Activated CD4-positive, alpha-beta memory T cell treated with anti-CD3 and anti-CD28 coated beads for 36 hours (primary cell): ENCODE data around the gene ANKS3. TPM values are rescaled to one million over a fixed set of nuclear protein-coding genes. Genes with fewer than 3 reads are reported as not detected.
"Not testable (repeated sequence)": the region's sequence is repeated elsewhere in the genome, so short reads cannot be mapped to it uniquely, and the experiment has no call there.

Experiments
- CTCF ChIA-PET: fragments of 350-600 bp; sonication (Branson Sonifier 250); formaldehyde crosslinking; loops from one replicate; lab custom pipeline; 2021; ENCODE audit warnings: antibody characterized with exemption, inconsistent platforms; lab: Charles Lee
- POLR2A ChIA-PET: fragments of 350-600 bp; sonication (Branson Sonifier 250); formaldehyde crosslinking; loops from one replicate; lab custom pipeline; 2021; ENCODE audit warnings: antibody characterized with exemption; lab: Charles Lee
- DNase-seq: peaks from one replicate; pipeline ENCODE4 v3.0.0-alpha.2; 2020
- H3K27ac Mint-ChIP-seq: one replicate; pipeline ENCODE4 v1.8.0; 2021; ENCODE audit warnings: mixed read lengths
- H3K27me3 Mint-ChIP-seq: one replicate; pipeline ENCODE4 v1.8.0; 2021; ENCODE audit warnings: mixed read lengths
- H3K36me3 Mint-ChIP-seq: one replicate; pipeline ENCODE4 v1.8.0; 2021; ENCODE audit warnings: mixed read lengths
- H3K4me1 Mint-ChIP-seq: one replicate; pipeline ENCODE4 v1.8.0; 2021; ENCODE audit warnings: low read depth, mixed read lengths
- H3K4me3 Mint-ChIP-seq: one replicate; pipeline ENCODE4 v1.8.0; 2021; ENCODE audit warnings: mild to moderate bottlenecking, mixed read lengths
- H3K9me3 Mint-ChIP-seq: one replicate; pipeline ENCODE4 v1.8.0; 2021; ENCODE audit warnings: mixed read lengths
- intact Hi-C: fragments of 100-400 bp; cut with micrococcal nuclease; formaldehyde crosslinking; loops from one replicate; pipeline ENCODE4 v1.15.1; 2023
- total RNA-seq, 2 experiments: library from RNA; stranded (reverse); gene quantifications; one replicate each; pipeline ENCODE4 v1.2.3, GENCODE V29; 2021

The ANKS3 gene
- total RNA-seq, 2 experiments from 2014 or later: 11.7 to 13.3 TPM

- Mint-ChIP-seq H3K27ac (no peak overlapping the region), H3K27me3 (no peaks in the 10 kb centered on the region), H3K36me3 (peaks cover 19% of the 10 kb centered on the region), H3K9me3 (no peaks in the 10 kb centered on the region), H3K4me1 (peaks cover 18% of the 10 kb centered on the region), H3K4me3 (no peak overlapping the region)
- intact Hi-C loops: no loop called here
- ChIA-PET POLR2A (no interaction called here), CTCF (no interaction called here)
- DNase-seq: no peak
These were observed 79.0 kb downstream of the ANKS3 start for GRCh38 chr16:4654964-4655590.

DNA sequence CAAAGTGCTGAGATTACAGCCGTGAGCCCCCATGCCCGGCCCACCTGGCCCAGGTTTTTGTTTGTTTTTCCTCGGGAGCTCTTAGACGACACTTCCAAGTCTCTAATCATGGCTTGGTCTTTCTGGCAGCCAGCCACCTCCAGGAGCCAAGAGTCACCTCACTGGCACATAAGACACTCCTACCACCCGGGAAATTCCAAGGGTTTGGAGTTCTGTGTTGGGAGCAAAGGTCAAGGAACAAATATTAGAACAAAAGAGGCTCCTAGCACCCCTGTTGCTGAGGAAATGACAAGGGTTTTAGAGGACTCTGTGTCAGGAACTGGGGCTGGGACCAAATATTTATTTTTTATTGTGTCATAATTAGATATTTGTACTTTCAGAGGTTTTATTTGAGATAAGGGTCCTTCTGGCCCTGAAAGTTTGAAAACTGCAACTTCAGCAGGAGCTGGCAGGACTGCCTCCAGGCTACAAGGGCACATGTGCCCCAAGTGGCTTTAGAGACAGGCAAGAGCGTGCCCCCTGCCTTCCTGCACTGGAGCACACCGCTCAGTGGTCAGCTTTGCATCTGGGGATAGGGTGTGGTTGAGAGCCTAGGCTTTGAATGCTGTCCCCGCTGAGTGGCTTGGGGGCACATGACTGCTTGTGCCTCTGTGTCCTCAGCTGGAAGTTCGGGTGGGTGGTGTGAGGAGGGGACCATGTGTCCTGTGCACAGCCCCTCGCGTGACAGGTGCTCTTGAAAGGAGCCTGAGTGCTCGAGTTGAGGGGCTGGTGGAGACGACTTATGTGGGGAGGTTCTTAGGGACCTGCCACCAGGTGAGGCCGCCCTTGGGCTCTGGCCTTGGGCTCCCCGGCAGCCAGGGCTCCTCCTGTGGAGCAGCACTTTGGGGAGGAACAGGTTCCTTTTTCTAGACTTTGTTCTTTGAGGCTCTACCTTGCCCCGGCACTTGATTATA lies 79.8 kb downstream of the ANKS3 start:
- no peak for DNase-seq
- Mint-ChIP-seq H3K27me3 (no peaks in the 10 kb centered on the region), H3K36me3 (peaks cover 19% of the 10 kb centered on the region), H3K9me3 (no peaks in the 10 kb centered on the region), H3K4me1 (peaks cover 15% of the 10 kb centered on the region), H3K27ac (no peak overlapping the region), H3K4me3 (no peak overlapping the region)
- intact Hi-C loops: no loop called here
- CTCF ChIA-PET: no interaction called here
- POLR2A ChIA-PET: no interaction called here

DNA sequence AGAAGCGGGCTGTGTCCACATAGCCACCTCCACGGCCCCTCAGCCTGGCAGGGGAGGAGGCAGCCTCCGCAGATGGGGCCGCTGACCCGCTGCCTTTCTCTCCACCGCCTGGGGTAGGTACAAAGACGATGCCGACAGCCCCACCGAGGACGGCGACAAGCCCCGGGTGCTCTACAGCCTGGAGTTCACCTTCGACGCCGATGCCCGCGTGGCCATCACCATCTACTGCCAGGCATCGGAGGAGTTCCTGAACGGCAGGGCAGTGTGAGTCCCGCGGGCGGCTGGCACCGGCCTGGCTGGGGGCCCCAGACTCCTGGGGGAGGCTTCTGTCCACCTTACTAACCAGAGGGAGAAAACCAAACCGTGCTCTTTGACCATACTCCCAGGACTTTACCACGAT lies 81.5 kb downstream of the ANKS3 start:
- no peak for DNase-seq
- Mint-ChIP-seq H3K27me3 (no peaks in the 10 kb centered on the region), H3K4me3 (no peak overlapping the region), H3K27ac (no peak overlapping the region), H3K4me1 (peaks cover 15% of the 10 kb centered on the region), H3K36me3 (peaks cover 20% of the 10 kb centered on the region), H3K9me3 (no peaks in the 10 kb centered on the region)
- POLR2A ChIA-PET: no interaction called here
- CTCF ChIA-PET: no interaction called here
- intact Hi-C loops: no loop called here

GRCh38 chr16:4651827-4652226 lies 82.2 kb downstream of the ANKS3 start:
- Mint-ChIP-seq H3K36me3 (peaks cover 20% of the 10 kb centered on the region), H3K27me3 (no peaks in the 10 kb centered on the region), H3K4me3 (no peak overlapping the region), H3K9me3 (no peaks in the 10 kb centered on the region), H3K27ac (no peak overlapping the region), H3K4me1 (peaks cover 20% of the 10 kb centered on the region)
- DNase-seq: no peak
- intact Hi-C loops: no loop called here
- ChIA-PET CTCF (interaction anchor here (2.2 kb wide), 1 partner anchor 26 kb away, joined by 32 read pairs; the partner anchor contains the start of gene MGRN1), POLR2A (no interaction called here)

- H3K27ac Mint-ChIP-seq, intact Hi-C loops, H3K27me3 Mint-ChIP-seq, H3K4me3 Mint-ChIP-seq, H3K9me3 Mint-ChIP-seq: not testable (repeated sequence)
- DNase-seq: peak; percentile 86
- H3K36me3 Mint-ChIP-seq: peaks cover 17% of the 10 kb centered on the region
- peaks cover 26% of the 10 kb centered on the region for H3K4me1 Mint-ChIP-seq
- POLR2A ChIA-PET: interaction anchor here (0.6 to 0.9 kb wide), 2 partner anchors 8 to 13 kb away, joined by 3 read pairs; no protein-coding TSS in a partner anchor
- CTCF ChIA-PET: interaction anchor here (0.7 to 2.2 kb wide), 23 partner anchors 9 to 238 kb away, joined by 3 to 32 read pairs (median 4); partner anchors contain the start of genes ANKS3, CORO7, DNAAF8 and MGRN1
These were observed 83.5 kb downstream of the ANKS3 start for GRCh38 chr16:4650443-4651074.

DNA sequence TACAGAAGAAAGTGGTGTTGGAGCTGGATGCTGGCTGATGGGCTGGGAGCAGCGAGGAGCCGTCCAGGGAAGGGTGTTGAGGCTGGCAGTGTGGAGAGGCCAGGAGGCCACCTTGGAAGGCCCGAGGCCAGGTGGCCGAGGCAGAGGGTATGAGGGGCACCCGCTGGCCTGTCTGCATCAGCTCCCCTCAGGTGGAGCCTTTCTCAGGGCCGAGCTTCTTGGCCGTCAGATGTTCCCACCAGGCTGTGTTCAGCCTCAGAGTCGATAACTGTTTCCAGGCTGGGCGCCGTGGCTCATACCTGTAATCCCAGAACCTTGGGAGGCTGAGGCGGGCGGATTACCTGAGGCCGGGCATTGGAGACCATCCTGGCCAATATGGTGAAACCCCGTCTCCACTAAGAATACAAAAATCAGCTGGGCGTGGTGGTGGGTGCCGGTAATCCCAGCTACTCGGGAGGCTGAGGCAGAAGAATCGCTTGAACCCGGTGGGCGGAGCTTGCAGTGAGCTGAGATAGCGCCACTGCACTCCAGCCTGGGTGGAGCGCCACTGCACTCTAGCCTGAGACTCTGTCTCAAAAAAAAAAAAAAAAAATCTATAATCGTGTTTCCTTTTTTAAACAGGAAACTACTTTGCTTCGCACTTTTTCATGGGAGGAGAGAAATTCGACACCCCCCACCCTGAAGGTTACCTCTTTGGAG lies 84.2 kb downstream of the ANKS3 start:
- ChIA-PET POLR2A (interaction anchor here (0.6 to 0.9 kb wide), 3 partner anchors 9 to 433 kb away, joined by 3 read pairs; no protein-coding TSS in a partner anchor), CTCF (interaction anchor here (0.6 to 2.2 kb wide), 24 partner anchors 9 to 239 kb away, joined by 3 to 32 read pairs (median 4); partner anchors contain the start of genes ANKS3, CORO7, DNAAF8 and MGRN1)
- peaks cover 17% of the 10 kb centered on the region for H3K36me3 Mint-ChIP-seq
- no peak overlapping the region for H3K4me3 Mint-ChIP-seq
- H3K27ac Mint-ChIP-seq: no peak overlapping the region
- peaks cover 30% of the 10 kb centered on the region for H3K4me1 Mint-ChIP-seq
- H3K27me3 Mint-ChIP-seq: no peaks in the 10 kb centered on the region
- DNase-seq: no peak
- no peaks in the 10 kb centered on the region for H3K9me3 Mint-ChIP-seq
- intact Hi-C loops: no loop called here

DNA sequence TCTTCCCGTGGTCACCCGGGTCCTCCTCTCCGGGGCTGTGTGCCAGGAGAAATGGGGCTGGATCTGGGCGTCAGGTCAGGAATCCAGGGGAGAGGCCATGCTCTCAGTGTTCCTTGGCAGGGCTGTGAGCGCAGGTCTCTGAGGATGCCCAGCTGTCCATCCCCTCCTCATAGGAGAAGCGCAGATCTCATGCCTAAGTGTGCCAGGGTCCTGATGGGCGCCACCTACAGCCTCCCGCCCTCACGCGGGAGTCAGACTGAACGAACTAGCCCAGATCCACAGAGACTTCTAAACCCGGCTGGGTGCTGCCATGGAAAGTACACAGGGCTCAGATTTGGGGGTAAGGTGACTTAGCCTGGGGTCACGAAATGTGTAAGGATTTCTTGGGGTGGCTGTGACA lies 85.2 kb downstream of the ANKS3 start:
- H3K27ac Mint-ChIP-seq: peak overlapping the region; percentile 50
- H3K4me1 Mint-ChIP-seq: peaks cover 30% of the 10 kb centered on the region
- CTCF ChIA-PET: interaction anchor here (1.7 to 1.8 kb wide), 2 partner anchors 18 to 34 kb away, joined by 6 to 7 read pairs; no protein-coding TSS in a partner anchor

GRCh38 chr16:4647644-4647980 lies 86.5 kb downstream of the ANKS3 start:
- peaks cover 30% of the 10 kb centered on the region for H3K4me1 Mint-ChIP-seq
- POLR2A ChIA-PET: no interaction called here
- H3K36me3 Mint-ChIP-seq: peaks cover 14% of the 10 kb centered on the region
- H3K27me3 Mint-ChIP-seq: no peaks in the 10 kb centered on the region
- intact Hi-C loops: no loop called here
- CTCF ChIA-PET: no interaction called here
- no peak for DNase-seq
- no peaks in the 10 kb centered on the region for H3K9me3 Mint-ChIP-seq
- no peak overlapping the region for H3K27ac Mint-ChIP-seq
- H3K4me3 Mint-ChIP-seq: no peak overlapping the region

More for the DNA sequence above, 85.2 kb downstream of the ANKS3 start:
- no peaks in the 10 kb centered on the region for H3K9me3 Mint-ChIP-seq
- H3K36me3 Mint-ChIP-seq: peaks cover 14% of the 10 kb centered on the region
- intact Hi-C loops: no loop called here
- POLR2A ChIA-PET: no interaction called here
- no peak overlapping the region for H3K4me3 Mint-ChIP-seq
- no peaks in the 10 kb centered on the region for H3K27me3 Mint-ChIP-seq
- DNase-seq: peak; percentile 28

- no peak overlapping the region for H3K4me3 Mint-ChIP-seq
- peaks cover 30% of the 10 kb centered on the region for H3K4me1 Mint-ChIP-seq
- intact Hi-C loops: no loop called here
- no peaks in the 10 kb centered on the region for H3K27me3 Mint-ChIP-seq
- POLR2A ChIA-PET: no interaction called here
- DNase-seq: no peak
- H3K36me3 Mint-ChIP-seq: peaks cover 14% of the 10 kb centered on the region
- H3K27ac Mint-ChIP-seq: no peak overlapping the region
- no peaks in the 10 kb centered on the region for H3K9me3 Mint-ChIP-seq
- CTCF ChIA-PET: no interaction called here
These were observed 87.1 kb downstream of the ANKS3 start for GRCh38 chr16:4646773-4647643.
